Measurements from ENCODE around the gene DDR1.

The DDR1 gene

DNA sequence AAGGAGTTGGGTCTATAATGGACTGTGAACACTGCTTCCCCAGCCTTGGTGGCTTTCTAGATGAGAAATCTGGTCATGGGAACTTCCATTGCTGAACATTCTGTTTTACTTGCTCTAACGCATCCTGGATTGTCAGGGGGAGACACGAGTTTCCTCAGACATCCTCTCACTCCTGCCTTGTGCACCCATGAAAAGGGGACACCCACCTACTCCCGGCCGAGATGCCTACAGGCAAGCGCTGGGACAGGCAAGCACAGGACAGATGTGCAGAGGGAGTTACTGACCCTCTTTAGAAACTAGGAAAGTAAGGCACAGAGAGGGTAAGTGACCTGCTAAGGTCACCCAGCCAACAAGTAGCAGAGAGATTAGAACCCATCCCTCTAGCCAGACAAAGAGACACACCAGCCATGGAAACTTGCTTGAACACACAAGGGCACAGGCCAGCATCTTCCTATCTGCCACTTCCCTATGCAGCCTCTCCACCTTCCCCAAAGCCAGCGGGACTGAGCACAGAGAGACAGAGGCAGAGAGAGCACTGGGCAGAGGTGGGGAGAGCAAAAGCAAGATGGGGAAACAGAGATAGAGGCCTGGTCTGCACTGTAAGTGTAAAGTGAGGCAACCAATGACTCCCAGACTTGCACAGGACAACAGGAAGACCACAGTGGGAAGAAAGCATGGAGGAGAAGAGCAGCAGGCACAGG lies 48.5 kb downstream of the DDR1 start:
- no peak for TF ChIP-seq CTCF (IDR thresholded peaks at IDR 0.05)

DNA sequence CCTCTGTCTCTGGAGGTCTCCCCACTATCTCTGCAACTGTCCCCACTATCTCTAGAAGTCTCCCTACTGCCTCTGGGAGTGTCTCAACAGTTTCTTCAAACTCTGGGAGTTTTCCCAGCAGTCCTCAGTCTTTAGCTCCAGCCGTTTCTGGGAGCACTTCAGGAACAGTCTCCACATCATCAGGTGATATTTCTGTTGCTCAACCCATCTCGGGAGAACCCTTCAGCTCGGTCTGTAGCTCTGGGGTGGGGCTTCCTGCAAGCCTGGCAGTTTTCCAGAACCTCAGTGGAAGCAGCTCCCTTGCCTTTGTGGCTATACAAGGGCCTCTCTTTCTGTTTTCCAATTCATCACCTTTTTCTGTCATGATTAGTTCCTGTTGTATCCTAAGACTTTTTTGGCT lies 50.7 kb downstream of the DDR1 start:
- no peak for TF ChIP-seq CTCF (IDR thresholded peaks at IDR 0.05)

DNA sequence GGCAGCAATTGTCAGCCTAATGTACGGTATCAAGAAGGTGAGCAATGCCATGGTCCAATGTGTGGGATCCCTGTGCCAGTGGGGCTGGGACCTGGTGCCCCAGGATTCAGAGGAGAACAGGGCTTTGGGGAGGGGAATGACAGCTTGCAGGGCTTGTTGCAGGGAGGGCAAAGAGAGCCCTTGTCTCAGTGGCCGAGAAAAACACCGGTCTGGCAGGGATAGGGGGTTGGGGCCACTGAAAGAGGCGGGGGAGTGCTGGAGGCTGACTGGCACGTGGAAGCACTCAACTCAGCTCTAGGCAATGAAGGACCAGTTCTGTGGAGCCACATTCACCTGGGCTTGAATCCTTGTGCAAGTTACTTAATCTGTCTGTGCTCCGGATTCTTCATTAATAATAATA lies 52.9 kb downstream of the DDR1 start:
- no peak for TF ChIP-seq CTCF (IDR thresholded peaks at IDR 0.05)

- no peak for TF ChIP-seq CTCF (IDR thresholded peaks at IDR 0.05)
These were observed 54.4 kb downstream of the DDR1 start for GRCh38 chr6:30938730-30939129.

GRCh38 chr6:30939473-30939872 lies 55.2 kb downstream of the DDR1 start:
- no peak for TF ChIP-seq CTCF (IDR thresholded peaks at IDR 0.05)

- no peak for TF ChIP-seq CTCF (IDR thresholded peaks at IDR 0.05)
These were observed 56.2 kb downstream of the DDR1 start, which contains the start of gene MUCL3 for GRCh38 chr6:30940361-30940986. Gene MUCL3 (plus strand): TSS chr6:30940973. CDS start chr6:30941000, 27 bp downstream.

DNA sequence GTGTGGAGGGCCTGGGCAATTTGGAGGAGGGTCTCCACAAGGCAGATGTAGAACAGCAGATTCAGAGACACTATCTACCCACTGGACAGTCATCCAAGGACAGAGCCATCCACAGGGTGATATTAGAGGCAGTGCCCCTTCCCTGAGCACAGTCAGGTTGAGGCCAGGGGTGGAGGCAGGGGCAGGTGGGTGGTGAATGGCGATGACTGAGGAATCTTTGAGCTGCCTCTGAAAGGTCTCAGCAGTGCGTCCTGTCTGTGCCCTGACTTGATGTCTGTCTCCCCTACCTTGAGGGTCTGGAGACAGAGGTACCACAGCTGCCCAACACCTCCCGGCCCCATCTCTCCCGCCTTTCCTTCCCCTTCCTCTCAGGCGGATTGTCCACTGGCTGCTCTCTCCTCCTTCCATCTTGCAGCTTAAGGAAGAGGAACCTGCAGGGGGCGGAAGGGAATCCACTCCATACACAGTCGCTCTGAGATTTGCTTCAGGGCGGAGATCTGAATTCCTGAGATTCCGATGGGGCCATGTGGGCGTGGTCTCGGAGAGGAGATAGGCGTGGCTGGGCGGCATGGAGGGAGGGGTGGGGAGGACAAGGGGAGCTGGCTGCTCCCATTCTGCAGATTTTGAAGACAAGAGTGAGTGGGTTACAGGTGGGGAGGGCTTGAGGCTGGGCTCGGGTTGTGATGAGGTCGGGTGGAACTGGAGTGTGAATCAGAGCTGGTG lies 58.2 kb downstream of the DDR1 start:
- TF ChIP-seq CTCF (IDR thresholded peaks at IDR 0.05) = peak; percentile 38; the same call in 1 of the 2 replicates
